ENCODE results near the gene COL2A1.

Gene COL2A1

GRCh38 chr12:47940773-47941474, 63.4 kb downstream of the COL2A1 start:
- Mint-ChIP-seq H3K4me1 (ENCODE audit: low read depth) (peaks cover 3% of the 10 kb centered on the region), H3K36me3 (ENCODE audit: low read depth) (no peaks in the 10 kb centered on the region), H3K9me3 (no peaks in the 10 kb centered on the region), H3K27me3 (ENCODE audit: low read depth) (peaks cover 22% of the 10 kb centered on the region), H3K27ac (no peak overlapping the region), H3K4me3 (no peak overlapping the region)
- DNase-seq (ENCODE audit: low spot score): no peak

GRCh38 chr12:47939009-47939601, 65.2 kb downstream of the COL2A1 start:
- no peak overlapping the region for H3K27ac Mint-ChIP-seq
- peaks cover 24% of the 10 kb centered on the region for H3K27me3 Mint-ChIP-seq (ENCODE audit: low read depth)
- peaks cover 3% of the 10 kb centered on the region for H3K4me1 Mint-ChIP-seq (ENCODE audit: low read depth)
- DNase-seq (ENCODE audit: low spot score): no peak
- H3K36me3 Mint-ChIP-seq (ENCODE audit: low read depth): no peaks in the 10 kb centered on the region
- H3K4me3 Mint-ChIP-seq: no peak overlapping the region
- H3K9me3 Mint-ChIP-seq: no peaks in the 10 kb centered on the region

GRCh38 chr12:47938594-47938993, 65.7 kb downstream of the COL2A1 start:
- Mint-ChIP-seq H3K4me3 (no peak overlapping the region), H3K9me3 (no peaks in the 10 kb centered on the region), H3K36me3 (ENCODE audit: low read depth) (no peaks in the 10 kb centered on the region), H3K27ac (no peak overlapping the region), H3K4me1 (ENCODE audit: low read depth) (peaks cover 3% of the 10 kb centered on the region), H3K27me3 (ENCODE audit: low read depth) (peaks cover 23% of the 10 kb centered on the region)
- no peak for DNase-seq (ENCODE audit: low spot score)

GRCh38 chr12:47938093-47938492, 66.2 kb downstream of the COL2A1 start:
- peaks cover 23% of the 10 kb centered on the region for H3K27me3 Mint-ChIP-seq (ENCODE audit: low read depth)
- H3K36me3 Mint-ChIP-seq (ENCODE audit: low read depth): no peaks in the 10 kb centered on the region
- no peak overlapping the region for H3K4me3 Mint-ChIP-seq
- peaks cover 3% of the 10 kb centered on the region for H3K4me1 Mint-ChIP-seq (ENCODE audit: low read depth)
- no peaks in the 10 kb centered on the region for H3K9me3 Mint-ChIP-seq
- H3K27ac Mint-ChIP-seq: no peak overlapping the region
- no peak for DNase-seq (ENCODE audit: low spot score)

DNA sequence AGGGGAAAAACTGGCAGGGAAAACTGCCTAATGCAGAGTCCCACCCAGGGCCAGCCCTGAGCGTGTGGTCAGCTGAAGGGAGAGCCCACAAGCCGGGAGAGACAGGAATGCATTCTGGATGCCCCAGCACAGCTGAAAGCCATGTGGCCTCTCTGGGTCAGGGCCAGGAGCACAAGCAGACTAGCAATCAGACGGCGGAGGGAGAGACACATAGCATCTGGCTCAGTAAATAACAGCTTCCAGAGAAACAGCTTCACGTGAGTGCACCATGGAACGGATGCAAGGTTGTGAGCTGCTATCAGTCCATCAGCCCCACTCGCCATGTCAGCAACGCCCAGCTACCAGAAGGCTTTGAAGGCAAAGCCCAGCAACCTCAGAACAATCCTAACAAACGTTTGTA, 69.1 kb downstream of the COL2A1 start:
- H3K36me3 Mint-ChIP-seq (ENCODE audit: low read depth): no peaks in the 10 kb centered on the region
- H3K4me3 Mint-ChIP-seq: no peak overlapping the region
- H3K27me3 Mint-ChIP-seq (ENCODE audit: low read depth): peaks cover 19% of the 10 kb centered on the region
- H3K4me1 Mint-ChIP-seq (ENCODE audit: low read depth): no peaks in the 10 kb centered on the region
- H3K9me3 Mint-ChIP-seq: no peaks in the 10 kb centered on the region
- H3K27ac Mint-ChIP-seq: no peak overlapping the region
- DNase-seq (ENCODE audit: low spot score): no peak

- Mint-ChIP-seq H3K27me3 (ENCODE audit: low read depth) (peaks cover 18% of the 10 kb centered on the region), H3K27ac (no peak overlapping the region), H3K9me3 (no peaks in the 10 kb centered on the region), H3K4me3 (no peak overlapping the region), H3K36me3 (ENCODE audit: low read depth) (no peaks in the 10 kb centered on the region), H3K4me1 (ENCODE audit: low read depth) (no peaks in the 10 kb centered on the region)
- DNase-seq (ENCODE audit: low spot score): no peak
Observed at GRCh38 chr12:47931187-47931586, 73.1 kb downstream of the COL2A1 start.

GRCh38 chr12:47930634-47931033, 73.6 kb downstream of the COL2A1 start:
- Mint-ChIP-seq H3K4me1 (ENCODE audit: low read depth) (no peaks in the 10 kb centered on the region), H3K27me3 (ENCODE audit: low read depth) (peaks cover 16% of the 10 kb centered on the region), H3K9me3 (no peaks in the 10 kb centered on the region), H3K4me3 (no peak overlapping the region), H3K36me3 (ENCODE audit: low read depth) (no peaks in the 10 kb centered on the region), H3K27ac (no peak overlapping the region)
- DNase-seq (ENCODE audit: low spot score): no peak

- Mint-ChIP-seq H3K4me1 (ENCODE audit: low read depth) (no peaks in the 10 kb centered on the region), H3K27me3 (ENCODE audit: low read depth) (peaks cover 32% of the 10 kb centered on the region), H3K27ac (no peak overlapping the region), H3K36me3 (ENCODE audit: low read depth) (no peaks in the 10 kb centered on the region), H3K4me3 (no peak overlapping the region), H3K9me3 (no peaks in the 10 kb centered on the region)
- DNase-seq (ENCODE audit: low spot score): no peak
Observed at GRCh38 chr12:47927346-47927745, 76.9 kb downstream of the COL2A1 start.

Measured in T-helper 2 cell treated with Interferon-gamma antibody and Interleukin-4, amounts not matched to agents 5 μg/mL and 100 μg/mL, for 36 hours (primary cell).